GM12865 (cell line): ENCODE results near the gene PCSK2.
"Not testable (repeated sequence)": the region's sequence is repeated elsewhere in the genome, so short reads cannot be mapped to it uniquely, and the experiment has no call there.

Source experiments
- DNase-seq: peaks from one replicate; pipeline ENCODE4 v3.0.0; 2010; ENCODE audit warnings: low read depth
- H3K4me3 ChIP-seq: 2 replicates; pipeline ENCODE4 v1.5.1; 2011; ENCODE audit warnings: mild to moderate bottlenecking, low read depth, low read length, control low read depth
- TF ChIP-seq, protein P1 (sequence below): IDR thresholded peaks from 2 replicates; pipeline ENCODE4 v1.5.1; 2011; ENCODE audit warnings: low read length, control low read depth, low read depth, inconsistent platforms; ENCODE audit not compliant: insufficient read depth; ENCODE audit errors: missing control alignments

PCSK2 gene

DNA sequence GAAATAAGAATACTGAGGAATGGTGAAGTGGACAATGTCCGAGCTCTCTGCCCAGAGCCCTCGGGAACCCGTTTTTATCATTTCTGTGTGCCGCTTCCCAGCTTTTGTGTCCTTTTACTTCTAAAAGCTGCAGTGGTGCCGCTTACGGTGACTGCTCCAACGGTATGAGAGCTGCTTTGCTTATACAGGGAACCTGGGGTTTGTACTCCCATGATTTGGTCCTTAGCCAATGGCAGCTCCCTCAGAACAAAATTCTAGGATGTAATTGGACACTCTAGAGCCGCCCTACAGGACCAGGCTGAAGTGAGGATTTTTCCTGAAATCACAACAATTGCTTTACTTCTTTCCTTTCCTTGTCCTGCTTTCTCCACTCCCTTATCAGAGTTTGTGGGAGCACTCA is 24.2 kb upstream of the PCSK2 start:
- H3K4me3 ChIP-seq = no peak overlapping the region
- TF ChIP-seq, protein P1, sequence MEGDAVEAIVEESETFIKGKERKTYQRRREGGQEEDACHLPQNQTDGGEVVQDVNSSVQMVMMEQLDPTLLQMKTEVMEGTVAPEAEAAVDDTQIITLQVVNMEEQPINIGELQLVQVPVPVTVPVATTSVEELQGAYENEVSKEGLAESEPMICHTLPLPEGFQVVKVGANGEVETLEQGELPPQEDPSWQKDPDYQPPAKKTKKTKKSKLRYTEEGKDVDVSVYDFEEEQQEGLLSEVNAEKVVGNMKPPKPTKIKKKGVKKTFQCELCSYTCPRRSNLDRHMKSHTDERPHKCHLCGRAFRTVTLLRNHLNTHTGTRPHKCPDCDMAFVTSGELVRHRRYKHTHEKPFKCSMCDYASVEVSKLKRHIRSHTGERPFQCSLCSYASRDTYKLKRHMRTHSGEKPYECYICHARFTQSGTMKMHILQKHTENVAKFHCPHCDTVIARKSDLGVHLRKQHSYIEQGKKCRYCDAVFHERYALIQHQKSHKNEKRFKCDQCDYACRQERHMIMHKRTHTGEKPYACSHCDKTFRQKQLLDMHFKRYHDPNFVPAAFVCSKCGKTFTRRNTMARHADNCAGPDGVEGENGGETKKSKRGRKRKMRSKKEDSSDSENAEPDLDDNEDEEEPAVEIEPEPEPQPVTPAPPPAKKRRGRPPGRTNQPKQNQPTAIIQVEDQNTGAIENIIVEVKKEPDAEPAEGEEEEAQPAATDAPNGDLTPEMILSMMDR = no peak

DNA sequence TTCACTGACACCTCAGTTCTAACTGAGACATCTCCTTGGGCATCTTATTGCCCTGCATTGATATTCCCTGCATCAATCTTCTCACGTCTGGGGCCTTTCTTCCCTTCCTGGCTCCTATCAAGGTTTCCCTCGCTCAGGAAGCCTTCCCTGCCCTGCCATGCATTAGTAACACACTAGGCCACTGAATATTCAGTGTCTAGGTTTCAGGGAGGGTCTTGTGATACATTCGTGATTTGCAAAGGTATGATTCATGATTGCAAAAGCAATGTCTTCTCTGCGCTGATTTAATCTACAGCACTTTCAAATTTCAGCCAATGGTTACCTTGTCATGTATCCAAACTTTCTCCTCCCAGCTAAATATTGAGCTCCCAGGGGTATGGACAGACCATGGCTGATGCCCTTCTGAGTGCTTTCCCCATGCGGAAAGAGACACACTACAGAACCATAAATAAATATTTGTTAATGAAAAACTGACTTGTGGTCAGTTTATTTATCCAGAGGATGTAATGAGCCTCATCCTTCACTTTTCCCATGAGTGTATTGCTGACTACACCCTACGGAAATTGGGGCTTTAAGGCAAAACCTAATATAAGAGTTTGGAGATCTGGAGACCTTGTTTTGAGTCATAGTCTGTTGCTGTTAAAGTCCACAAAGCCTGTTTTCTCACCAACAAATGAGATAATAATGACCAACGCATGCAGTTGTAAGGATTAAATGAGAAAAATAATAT is 21.6 kb upstream of the PCSK2 start:
- no peak for DNase-seq
- TF ChIP-seq, protein P1 = no peak
- no peak overlapping the region for H3K4me3 ChIP-seq

More for the DNA sequence above, 24.2 kb upstream of the PCSK2 start:
- DNase-seq = no peak

DNA sequence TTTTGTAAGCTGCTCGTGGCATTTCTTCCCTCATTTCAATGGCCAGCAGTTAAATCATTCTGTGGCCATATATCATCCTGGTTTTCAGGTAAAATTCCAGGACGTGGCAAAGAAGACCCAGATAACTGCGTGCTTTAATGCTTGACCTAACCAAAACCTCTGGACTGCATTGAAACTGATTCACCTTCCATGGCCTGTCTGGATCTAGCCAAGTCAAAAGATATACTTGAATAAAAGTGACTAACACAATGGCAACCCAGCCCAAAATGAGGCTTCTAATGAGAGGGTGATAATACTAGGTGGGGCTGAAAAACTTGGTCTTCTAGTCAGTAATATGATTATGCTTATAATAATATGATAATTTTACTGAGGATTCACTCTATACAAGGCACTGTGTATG is 16.5 kb upstream of the PCSK2 start:
- H3K4me3 ChIP-seq = no peak overlapping the region
- TF ChIP-seq, protein P1 = no peak
- no peak for DNase-seq

DNA sequence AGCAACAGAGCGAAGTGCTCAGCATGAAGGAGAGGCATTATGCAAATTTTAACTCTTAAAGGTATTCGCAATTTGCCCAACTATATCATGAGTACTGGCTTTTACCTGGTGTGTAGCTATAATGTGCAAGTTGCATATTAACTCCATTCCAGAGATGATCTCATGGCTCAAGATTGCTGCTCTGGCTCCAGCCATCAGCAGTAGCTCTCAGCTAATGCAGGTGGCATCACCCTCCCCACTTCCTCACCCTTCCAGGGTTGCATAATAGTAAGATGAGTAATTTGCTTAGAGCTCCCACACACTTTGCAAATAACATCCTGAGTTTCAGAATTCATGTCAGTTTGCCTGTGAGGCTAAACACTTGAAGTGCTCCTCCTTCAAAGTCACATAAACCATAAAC is 15.9 kb upstream of the PCSK2 start:
- no peak for DNase-seq
- TF ChIP-seq, protein P1 = no peak
- H3K4me3 ChIP-seq = no peak overlapping the region

DNA sequence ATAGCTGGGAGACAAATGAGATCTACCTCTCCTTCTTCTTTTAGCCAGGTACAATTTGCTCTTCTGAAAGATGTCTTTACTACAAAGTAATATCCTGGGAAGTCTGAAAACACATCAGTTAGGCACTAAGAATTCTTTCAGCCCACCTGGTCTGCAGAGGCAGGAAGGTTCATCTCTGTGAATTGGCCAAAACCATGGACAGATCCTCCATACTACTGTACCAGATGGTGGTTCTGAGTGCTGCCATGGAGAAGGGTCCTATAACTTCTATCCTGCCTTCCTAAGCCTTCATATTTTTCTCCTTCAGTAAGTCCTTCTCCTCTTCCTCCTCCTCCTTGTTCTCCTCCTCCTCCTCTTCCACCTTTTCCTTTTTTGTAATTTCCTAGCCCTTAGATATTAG is 11.7 kb upstream of the PCSK2 start:
- TF ChIP-seq, protein P1 = no peak
- H3K4me3 ChIP-seq = no peak overlapping the region
- DNase-seq = no peak

DNA sequence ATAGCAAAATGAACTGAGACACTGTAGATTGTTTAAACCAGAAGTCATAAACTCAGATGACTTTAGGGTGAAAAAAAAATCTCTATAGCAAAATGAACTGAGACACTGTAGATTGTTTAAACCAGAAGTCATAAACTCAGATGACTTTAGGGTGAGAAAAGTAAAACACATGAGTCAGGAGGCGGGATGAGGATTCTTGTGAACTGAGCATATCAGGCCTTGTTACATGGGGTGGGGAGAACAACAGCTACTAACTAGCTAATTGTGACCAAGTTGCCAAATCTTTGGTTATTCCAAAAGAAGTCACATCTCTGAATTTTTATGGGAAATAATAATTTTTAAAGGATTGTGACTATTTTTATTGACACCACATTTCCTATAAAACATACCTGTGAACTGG is 7.0 kb upstream of the PCSK2 start:
- H3K4me3 ChIP-seq, DNase-seq: not testable (repeated sequence)

DNA sequence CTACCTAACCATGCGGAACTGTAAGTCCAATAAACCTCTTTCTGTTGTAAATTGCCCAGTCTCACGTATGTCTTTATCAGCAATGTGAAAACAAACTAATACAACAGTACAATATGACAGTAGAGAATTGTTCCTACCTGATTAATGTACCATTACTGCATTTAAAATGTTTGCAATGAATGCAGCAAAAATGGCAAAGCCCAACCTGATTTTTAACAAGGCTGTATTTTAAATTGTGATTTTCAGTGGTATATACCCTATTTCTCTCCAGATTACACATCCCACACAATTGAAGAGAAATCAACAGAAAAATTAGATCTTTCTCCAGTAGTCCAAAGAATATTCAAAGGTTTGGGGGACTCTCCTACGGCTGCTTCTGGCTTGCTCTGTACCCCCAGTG is 3.3 kb upstream of the PCSK2 start:
- TF ChIP-seq, protein P1 = no peak
- no peak overlapping the region for H3K4me3 ChIP-seq
- DNase-seq = no peak
